Middle frontal gyrus (tissue), 1 donor: Measurements from ENCODE around the gene PTGER3.
A peak's percentile ranks its signal among the peaks of the same experiment; 100 is the strongest.

ENCODE experiments used
- DNase-seq: peaks from one replicate; pipeline ENCODE4 v3.0.0-alpha.2; 2015; ENCODE audit warnings: low spot score; ENCODE audit errors: extremely low spot score

Gene PTGER3

DNA sequence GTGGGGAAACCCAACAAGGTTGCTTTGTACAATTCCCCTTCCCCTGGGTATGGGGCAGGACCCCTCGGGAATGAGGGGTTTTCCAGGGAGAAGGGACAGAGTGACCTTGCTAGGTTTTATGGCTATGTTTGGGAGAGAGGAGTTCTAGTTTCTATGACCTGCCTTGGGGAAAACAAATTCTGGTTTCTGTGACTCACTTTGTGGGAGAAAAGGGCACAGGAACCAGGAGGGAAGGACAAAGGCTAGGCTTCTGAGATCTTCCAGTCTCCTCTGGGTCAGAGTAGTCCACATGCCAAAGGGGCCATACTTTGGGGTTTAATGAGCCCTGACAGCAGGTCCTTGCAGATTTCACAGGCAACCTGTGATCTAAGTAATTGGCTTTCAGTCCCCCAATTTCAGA lies 5.5 kb upstream of the PTGER3 start:
- no peak for DNase-seq

DNA sequence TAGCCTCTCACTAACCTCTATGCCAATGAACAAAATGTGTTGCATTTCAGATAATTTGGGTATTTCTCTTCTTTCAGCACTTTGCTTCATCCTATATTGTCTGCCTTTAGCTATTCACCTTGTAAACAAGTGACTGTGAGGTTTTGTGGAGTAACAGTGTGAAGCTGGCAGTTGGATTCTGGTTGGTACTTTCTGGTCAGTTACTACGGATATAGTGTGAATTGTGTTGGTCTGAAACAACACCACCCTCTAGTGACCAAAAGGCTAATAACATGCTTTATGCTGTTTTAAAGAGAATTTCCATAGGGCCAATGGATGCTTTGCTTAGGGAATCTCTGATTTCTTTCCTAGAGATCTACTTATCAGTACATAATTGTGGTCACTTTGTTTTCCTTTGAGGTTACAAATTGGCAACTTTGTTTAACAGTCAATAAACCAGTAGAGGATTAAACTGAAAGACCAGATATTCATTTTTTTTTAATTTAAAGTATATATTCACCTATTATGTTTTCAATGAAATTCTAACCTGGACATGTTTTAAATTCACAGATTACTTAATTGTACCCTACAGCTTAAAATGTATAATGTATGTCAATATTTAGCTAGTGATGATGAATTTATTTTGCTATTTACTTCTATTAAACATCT lies 2.5 kb upstream of the PTGER3 start:
- peak; percentile 74 for DNase-seq

DNA sequence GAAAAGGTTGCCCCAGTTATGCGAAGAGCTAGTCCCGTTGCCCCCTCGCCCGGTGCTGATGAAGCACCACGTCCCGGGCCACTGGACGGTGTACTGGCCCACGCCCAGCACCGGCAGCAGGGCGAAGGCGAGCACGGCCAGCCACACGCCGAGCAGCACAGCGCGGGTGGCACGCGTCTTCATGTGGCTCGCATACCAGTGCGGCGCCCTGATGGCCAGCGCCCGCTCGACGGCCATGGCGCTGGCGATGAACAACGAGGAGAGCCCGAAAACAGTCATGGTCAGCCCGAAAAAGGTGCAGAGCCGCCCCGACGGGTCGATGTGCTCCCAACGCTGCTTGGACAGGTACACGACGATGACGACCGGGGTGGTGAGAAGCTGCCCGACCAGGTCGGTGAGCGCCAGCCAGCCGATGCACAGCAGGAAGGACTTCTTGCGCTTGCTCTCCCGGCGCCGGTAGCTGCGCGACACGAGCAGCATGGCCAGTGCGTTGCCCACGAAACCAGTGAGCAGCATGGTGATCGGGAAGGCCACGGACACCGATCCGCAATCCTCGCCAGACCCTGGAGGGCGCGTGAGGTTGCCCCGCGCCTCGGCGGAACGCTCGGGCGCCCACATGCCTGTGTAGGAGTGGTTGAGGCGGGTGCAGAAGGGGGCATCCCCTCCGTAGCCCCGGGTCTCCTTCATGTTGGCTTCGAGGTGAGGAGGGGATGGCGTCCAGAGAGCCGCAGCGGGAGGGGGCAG lies 553 bp downstream of the PTGER3 start:
- no peak for DNase-seq

DNA sequence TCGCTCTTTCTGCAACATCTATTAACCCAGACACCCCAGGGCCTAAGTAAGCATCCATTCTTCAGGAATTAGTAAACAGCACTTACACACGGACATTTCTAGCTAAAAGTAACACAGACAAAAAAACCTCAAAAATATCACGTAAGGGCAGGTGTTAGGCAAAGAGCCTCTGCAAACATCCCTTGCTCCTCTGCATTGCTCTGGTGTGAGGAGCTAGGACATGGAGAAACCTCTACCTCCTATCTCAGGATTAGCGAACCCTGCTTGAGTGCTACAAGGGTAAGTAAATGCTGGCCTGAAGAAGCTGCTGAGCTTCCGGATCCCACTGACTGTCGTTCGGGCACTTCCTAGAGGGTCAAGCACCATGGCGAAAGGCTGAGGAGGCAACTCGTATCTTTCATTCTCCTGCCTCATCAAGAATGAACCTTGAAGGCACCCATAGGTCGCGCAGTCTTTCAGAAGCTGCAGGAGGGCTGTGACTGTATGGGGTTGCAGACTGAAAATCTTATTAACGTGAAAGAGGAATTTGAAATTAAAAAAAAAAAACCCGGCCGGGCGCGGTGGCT lies 2.1 kb downstream of the PTGER3 start:
- DNase-seq: no peak

DNA sequence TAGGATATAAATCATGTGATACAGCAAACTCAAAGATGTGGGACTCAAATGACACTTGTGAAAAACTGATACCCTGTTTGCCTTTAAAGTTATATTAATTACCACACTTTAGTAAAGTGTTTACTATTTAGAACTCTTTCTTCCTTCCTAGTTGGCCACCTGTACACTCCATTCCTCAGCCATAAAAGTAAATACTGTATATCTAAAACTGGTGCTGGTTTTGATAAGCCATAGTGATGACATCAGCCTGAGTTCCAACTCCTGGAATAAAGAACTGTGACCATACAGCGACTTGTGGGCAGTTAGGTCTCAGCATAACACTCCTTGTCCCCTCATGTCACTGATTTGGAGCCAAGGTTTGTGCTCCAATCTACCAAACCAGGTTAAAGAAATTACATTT lies 2.8 kb downstream of the PTGER3 start:
- no peak for DNase-seq

DNA sequence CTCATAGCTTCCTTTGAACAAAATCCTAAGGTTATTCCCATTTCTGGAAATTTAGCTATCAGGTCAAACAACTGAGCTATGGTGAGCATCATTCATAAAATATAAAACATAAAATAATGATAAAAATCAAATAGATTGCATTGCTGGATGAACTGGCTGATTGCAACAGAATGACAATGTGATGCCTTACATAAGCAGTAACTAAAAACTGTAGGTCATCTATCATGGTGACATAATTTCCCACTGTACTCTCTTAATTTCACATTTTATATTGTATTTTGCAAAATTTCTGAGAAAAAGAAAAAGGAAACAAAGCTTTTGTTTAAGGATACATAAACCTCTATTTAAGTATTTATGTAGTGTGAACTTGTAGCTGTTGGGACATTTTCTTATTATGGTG lies 4.6 kb downstream of the PTGER3 start:
- DNase-seq: no peak

DNA sequence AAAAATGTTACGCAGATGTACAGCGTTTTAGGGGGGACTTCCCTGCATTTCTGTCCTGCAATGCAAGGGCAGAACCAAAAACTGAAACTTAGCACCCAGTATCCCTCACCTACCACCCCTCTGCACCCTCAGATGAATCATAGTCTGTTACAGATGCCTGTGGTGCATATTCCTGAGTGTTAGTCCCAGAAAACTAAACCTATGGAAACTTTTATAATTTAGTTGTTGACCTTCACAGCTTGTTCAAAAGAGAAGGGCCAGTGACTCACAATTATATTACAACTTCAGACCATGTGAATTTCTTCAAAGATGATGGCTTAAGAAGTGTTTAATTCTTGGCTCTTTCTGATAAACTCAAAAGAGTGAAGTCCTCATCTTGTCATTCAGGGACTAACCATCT lies 5.8 kb downstream of the PTGER3 start:
- no peak for DNase-seq

DNA sequence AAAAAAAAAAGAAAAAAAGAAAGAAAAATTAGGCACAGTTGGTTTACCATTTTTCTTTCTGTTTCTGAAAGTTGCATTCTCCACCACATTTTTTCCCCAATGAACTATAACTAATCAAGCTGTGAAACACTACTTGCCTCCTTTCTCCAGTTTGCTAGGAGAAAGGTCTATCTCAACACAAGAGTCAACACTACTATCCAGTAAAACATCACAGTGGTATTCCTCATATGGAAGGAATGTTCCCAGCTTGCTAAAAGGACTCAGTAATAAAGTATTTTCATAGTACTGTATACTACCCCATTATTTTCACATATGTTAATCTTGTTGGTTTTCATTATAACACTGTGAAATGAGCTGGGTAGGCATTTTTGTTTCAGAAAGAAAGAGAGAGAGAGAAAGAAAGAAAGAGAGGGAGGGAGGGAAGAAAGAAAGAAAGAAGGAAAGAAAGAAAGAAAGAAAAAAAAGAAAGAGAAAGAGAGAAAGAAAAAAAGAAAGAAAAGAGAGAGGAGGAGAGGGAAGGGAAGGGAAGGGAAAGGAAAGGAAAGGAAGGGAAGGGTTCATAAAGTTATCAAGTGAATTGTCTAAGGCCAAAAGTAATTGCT lies 7.9 kb downstream of the PTGER3 start:
- no peak for DNase-seq

DNA sequence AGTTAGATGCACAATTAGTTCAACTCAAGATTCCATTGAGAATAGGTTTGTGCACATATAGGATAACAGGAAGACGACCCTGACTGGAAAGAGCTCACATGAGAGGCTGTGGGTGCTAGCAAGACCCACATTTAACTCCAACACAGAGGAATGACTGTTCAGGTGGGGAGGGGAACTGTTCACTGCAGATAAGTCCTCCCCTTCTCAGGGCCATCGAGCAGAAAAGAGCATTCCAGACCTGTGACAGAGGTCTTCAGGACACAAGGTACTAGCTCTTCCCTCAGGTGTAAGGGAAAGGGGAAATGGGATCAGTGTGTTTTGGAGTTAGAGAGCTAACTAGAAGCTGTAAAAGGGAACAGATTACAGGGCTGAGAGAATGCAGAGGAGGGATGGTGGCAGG lies 8.7 kb downstream of the PTGER3 start:
- no peak for DNase-seq

DNA sequence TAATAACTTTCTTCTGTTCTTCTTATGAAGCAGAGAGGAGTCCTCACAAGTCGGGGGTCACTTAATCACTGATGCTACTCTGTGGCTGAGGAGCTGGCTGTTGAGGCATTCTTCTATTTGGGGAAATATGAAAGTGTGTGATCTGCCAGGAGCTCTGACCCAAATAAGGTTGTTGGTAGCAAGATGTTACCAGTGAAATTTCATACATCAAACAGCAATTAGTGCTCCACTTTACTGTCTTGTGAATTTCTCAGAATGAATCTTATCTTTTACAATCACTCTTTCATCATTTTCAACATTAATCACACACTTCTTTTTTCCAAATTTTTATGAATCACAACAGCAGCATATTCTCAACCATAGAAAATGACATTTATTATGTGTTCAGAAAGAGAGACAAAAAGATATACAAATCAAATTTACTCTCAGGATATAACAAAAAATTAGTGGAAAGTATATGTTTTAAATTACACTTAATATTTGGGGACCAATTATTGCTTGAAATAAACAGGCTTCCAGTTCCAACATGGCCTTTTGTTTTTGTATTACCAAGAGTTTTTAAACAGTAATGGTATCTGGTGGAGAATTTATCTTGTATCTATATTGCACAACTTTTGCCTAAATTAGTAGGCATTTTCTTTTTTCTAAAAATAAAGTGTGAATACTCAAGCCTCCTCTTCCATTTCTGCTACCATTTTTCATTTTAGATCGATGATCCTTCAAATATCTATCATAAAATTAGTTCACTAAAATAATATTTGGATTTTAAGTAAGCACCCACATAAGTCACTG lies 9.6 kb downstream of the PTGER3 start:
- DNase-seq: no peak

DNA sequence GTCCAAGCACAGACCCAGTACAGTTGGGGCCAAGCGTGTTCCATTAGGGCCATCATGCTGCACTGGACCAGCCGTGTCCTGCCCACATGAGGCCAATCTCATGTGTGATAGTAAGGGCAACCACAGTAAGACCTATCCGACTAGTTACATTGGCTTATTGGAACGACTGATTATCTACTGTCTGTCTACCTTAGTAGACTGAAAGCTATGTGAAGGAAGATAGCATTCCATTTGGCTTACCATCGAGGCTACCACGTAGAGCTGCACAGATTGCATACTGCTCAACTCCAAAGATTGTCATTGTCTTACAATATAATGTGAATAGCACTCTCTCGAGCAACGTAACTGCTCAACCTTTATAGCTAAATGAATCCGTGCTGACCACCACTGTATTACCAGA lies 10.6 kb downstream of the PTGER3 start:
- DNase-seq: no peak

DNA sequence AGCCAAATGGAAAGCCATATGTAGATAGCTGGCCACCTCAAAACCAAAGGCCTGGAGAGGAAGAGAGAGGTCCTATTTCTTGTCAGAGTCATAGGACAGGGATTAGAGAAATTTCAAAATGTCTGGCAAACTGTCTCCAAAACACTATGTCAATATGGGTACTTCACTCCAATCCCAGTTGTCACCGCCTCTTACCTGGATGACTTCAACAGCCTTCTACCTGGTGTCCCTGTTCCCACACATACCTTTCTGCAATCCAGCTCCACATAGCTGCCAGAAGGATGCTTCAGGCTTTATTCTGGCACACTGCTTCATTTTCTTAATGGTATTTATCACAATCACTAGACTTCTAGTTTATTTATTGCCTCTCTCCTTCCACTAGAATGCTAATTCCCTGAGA lies 14.5 kb downstream of the PTGER3 start:
- no peak for DNase-seq

DNA sequence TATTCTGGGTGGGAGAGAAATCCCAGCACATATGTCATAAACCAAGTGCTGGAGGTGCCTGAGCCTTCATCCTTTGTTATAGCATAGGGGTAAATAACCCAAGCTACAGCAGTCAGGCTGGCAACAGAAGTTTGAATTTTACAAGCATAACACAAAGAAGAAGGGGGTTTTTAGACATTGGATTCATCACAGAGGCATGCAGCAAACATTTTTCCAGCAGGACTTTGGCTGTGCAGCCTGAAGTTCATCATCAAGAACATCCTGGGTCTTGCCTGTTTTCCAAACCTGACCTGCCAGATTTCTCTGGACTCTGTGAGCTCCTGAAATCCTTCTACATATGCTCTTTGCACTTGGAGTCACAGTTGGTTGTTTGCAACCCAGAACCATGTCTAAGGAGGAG lies 16.2 kb downstream of the PTGER3 start:
- DNase-seq: no peak

DNA sequence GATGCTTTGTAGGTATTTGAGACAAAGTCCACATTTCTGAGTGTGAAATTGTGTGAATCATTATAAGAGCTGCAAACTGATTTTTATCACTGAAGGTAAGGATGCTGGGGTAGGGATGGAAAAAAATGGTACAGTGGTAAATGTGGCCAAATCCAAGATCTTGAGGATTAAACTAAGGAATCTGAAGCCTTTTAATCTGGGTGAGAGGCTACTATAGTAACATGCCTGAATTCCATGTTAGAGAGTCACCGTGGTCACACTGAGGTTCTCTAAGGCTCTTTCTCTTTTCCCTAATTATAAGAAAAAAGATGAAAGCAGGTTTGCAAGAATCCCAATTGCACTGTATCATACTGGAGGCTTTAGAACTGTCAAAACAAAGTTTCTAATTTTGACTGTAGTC lies 17.6 kb downstream of the PTGER3 start:
- DNase-seq: no peak

DNA sequence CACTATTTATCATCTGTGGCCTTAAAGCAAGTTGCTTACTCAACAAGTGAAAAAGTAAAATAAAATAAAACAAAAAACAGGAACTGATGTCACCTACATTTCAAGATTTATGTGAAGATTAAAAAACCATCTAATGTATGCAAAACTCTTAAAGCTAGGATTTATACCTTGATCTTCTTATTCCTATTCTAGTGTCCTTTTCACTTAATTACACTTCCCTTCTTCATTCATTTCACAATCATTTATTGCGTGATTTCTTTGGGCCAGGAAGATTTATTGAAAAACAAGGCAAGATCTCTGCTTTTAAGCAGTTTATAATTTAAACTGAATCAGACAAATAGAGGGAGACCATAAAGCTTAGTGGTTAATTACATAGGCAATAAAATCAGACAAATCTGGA lies 18.6 kb downstream of the PTGER3 start:
- DNase-seq: no peak

DNA sequence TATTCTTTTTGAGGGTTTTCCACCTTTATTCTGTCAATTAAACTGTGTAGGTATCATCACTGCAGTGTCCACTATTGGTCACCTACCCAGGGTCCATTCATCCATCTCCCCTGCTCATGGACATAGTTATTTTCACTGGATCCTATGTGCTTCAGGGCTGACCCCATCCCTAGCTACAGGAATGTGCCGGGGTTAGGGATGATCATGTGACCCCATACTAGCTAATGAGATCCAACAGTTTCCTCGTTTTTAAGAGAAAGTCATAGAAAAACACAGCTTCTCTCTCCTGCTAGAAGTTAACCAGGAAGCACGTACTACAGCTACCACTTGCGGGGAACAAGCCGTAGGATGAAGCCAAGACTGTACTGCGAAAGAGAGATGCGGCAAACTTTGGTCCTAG lies 19.6 kb downstream of the PTGER3 start:
- no peak for DNase-seq

DNA sequence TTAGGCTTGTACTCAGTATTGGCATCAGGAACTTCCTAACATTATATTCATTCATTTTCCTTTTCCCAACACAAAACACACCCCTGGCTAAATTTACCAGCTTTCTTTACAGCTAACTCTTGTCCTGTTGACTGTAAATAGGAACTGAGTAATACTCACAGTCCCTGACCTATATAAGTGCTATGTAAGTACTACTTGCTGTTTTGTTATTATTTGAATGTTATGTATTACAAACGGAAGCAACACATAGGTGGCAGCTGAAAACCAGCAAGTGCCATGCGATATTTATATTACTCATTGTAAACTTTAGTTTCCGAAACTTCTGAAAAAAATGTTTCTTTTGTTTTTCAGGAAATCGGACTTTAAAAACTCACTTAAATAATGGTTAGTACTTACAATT lies 21.5 kb downstream of the PTGER3 start:
- DNase-seq: no peak

DNA sequence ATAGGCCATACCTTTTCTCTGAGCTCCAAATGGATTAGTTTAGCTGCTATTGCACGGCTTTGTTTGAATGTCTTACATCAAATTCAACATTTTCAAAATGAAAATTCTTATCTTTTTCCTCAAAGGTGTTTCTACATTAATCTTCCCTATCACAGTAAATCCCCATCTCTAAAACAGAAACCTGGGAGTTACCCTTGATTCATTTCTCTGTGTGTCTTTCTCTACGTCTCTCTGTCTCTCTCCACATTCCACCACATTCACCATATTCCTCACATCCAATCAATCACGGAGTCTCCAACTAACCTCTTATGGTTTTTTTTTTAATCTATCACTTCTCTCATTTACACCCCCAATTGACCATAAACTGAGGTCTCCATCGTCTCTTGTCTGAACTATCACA lies 24.1 kb downstream of the PTGER3 start:
- DNase-seq: no peak

DNA sequence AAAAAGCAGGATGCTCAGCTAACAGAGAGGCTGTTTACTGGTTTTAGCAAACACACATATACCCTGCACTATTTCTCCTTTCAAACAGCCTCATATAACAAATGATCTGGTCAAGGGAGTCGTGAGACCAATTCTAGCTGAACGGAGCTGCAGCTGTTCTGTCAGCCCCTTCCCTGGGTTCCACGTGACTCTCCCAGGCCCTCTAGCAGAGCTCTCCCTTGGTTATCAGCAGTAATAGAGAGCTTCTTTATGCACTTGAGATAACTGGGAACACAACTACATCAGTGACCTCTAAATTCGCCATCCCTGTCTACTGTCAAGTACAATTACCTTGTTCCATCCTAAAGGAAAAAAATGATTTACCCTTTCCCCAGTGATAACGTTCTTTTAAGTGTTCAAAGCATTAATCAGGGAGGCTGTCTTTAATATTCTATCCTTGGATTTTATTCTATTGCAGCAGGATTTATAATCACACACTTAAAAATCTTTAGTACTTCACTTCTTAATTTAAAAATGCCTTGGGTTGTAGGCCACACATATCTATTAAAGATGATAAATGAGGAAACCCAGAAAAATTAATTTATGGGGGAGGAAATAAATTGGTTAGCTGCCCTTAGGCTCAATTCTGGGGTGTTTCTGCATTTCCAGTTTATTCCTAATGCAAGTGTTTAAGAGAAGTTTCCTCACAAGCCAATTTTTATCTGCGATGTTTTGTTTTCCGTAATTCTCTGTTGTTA lies 28.2 kb downstream of the PTGER3 start:
- no peak for DNase-seq

DNA sequence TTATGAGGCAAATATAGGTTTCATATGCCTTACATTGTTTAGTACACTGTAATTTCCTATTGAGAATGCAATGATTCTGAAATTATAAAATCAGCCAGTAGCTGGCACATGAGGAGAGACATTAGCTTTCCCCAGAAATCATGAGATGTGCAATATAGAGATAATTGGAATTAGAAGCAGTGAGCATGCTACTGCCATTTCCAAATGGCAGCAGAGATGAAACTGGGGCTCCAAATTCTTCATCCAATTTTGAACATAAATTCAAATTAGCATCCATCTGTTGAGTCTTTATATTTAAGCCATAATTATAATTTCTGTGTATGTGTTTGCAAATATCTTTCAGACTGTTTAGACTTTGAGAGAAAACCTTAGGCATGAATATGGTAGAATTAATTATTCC lies 28.8 kb downstream of the PTGER3 start:
- no peak for DNase-seq

DNA sequence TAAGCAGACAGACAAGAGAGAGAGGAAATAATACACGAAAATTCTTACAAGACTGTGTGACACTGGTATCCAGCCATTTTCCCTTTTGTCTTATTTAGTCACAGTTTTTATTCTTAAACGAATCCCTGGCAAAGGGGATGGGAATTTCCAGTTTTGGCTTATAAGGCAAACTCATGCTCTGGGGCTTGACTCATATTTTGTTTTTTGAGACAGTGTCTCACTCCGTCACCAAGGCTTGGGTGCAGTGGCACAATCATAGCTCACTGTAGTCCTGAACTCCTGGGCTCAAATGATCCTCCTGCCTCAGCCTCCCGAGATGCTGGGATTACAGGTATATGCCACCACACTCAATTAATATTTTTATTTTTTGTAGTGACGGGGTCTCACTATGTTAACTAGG lies 31.9 kb downstream of the PTGER3 start:
- DNase-seq: no peak
